Stimulated activated CD4-positive, alpha-beta T cell treated with anti-CD3 and anti-CD28 coated beads, Interleukin-15, amount 100 ng/mL, for 24 hours (primary cell): ENCODE data around the gene ENTPD1.
"Not testable (repeated sequence)": the region's sequence is repeated elsewhere in the genome, so short reads cannot be mapped to it uniquely, and the experiment has no call there.

ENCODE experiments used
- DNase-seq: peaks from one replicate; pipeline ENCODE4 v3.0.0-alpha.2; 2020

The ENTPD1 gene

DNA sequence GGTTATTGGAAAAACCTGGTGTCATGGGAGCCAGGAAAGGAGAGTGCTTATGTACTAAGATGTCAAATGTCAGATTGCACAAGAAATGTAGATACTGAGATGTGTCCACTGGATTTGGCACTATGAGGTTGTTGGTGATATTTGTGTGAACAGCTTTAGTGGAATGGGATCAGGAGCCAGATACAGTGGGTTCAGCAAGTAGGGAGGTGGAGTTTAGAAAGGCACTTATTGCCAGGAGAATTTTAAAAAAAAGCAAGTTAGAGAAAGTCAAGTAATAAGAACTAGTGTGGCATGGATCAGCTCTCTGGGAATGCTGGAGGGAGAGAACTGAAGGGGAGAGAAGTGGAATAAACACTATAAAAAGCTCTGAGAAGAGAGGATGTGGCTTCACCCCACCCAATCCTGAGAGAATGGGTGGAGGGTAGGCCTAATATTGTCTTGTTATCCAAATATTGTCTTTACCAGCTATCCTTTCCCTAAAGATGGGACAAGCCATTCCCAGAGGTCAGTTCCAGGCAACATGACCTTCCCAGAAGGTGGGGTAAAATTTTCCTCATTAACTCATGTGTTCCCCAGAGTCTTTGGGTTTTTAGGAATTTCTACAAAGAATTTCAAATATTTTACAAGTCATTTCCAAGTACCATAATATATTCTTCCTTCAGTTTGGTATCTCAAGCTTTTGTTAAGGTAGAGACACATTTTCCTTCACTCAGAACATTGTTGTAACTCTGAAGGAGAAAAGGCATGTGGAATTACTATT is 42.3 kb downstream of the ENTPD1 start:
- DNase-seq: no peak

DNA sequence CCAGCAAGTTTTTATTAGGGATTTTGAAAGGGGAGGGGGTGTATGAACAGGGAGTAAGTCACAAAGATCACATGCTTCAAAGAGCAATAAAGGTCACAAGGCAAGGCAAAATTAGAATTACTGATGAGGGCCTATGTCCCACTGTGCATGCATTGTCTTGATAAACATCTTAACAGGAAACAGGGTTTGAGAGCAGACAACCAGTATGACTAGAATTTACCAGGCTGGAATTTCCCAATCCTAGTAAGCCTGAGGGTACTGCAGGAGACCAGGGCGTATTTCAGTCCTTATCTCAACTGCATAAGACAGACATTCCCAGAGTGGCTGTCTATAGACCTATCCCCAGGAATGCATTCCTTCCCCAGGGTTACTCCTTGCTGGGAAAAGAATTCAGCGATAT is 44.3 kb downstream of the ENTPD1 start:
- not testable (repeated sequence) for DNase-seq

DNA sequence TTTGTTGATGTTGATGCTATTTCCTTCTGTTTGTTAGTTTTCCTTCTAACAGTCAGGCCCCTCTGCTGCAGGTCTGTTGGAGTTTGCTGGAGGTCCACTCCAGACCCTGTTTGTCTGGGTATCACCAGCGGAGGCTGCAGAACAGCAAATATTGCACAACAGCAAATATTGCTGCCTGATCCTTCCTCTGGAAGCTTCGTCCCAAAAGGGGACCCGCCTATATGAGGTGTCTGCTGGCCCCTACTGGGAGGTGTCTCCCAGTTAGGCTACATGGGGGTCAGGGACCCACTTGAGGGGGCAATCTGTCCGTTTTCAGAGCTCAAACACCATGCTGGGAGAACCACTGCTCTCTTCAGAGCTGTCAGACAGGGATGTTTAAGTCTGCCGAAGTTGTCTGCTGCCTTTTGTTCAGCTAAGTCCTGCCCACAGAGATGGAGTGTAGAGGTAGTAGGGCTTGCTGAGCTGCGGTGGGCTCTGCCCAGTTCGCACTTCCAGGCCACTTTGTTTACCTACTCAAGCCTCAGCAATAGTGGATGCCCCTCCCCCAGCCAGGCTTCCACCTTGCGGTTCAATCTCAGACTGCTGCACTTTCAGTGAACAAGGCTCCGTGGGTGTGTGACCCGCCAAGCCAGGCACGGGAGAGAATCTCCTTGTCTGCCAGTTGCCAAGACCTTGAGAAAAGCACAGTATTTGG is 50.9 kb downstream of the ENTPD1 start:
- DNase-seq: not testable (repeated sequence)

DNA sequence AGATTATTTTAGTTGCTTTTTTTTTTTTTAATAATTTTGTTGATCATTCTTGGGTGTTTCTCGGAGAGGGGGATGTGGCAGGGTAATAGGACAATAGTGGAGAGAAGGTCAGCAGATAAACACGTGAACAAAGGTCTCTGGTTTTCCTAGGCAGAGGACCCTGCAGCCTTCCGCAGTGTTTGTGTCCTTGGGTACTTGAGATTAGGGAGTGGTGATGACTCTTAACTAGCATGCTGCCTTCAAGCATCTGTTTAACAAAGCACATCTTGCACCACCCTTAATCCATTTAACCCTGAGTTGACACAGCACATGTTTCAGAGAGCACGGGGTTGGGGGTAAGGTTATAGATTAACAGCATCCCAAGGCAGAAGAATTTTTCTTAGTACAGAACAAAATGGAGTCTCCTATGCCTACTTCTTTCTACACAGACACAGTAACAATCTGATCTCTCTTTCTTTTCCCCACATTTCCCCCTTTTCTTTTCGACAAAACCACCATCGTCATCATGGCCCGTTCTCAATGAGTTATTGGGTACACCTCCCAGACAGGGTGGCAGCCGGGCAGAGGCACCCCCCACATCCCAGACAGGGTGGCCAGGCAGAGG is 52.8 kb downstream of the ENTPD1 start:
- DNase-seq: not testable (repeated sequence)

DNA sequence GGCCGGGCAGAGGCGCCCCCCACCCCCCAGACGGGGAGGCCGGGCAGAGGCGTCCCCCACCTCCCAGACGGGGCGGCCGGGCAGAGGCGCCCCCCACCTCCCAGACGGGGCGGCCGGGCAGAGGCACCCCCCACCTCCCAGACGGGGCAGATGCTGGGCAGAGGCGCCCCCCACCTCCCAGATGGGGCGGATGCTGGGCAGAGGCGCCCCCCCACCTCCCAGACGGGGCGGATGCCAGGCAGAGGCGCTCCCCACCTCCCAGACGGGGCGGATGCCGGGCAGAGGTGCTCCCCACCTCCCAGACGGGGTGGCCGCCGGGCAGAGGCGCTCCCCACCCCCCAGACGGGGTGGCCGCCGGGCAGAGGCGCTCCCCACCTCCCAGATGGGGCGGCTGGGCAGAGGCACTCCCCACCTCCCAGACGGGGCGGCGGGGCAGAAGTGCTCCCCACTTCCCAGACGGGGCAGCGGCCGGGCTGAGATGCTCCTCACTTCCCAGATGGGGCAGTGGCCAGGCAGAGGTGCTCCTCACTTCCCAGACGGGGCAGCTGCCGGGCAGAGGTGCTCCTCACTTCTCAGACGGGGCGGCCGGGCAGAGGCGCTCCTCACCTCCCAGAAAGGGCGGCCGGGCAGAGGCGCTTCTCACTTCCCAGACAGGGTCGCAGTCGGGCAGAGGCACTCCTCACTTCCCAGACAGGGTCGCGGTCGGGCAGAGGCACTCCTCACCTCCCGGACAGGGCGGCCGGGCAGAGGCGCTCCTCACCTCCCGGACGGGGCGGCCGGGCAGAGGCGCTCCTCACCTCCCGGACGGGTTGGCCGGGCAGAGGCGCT is 53.6 kb downstream of the ENTPD1 start:
- no peak for DNase-seq

DNA sequence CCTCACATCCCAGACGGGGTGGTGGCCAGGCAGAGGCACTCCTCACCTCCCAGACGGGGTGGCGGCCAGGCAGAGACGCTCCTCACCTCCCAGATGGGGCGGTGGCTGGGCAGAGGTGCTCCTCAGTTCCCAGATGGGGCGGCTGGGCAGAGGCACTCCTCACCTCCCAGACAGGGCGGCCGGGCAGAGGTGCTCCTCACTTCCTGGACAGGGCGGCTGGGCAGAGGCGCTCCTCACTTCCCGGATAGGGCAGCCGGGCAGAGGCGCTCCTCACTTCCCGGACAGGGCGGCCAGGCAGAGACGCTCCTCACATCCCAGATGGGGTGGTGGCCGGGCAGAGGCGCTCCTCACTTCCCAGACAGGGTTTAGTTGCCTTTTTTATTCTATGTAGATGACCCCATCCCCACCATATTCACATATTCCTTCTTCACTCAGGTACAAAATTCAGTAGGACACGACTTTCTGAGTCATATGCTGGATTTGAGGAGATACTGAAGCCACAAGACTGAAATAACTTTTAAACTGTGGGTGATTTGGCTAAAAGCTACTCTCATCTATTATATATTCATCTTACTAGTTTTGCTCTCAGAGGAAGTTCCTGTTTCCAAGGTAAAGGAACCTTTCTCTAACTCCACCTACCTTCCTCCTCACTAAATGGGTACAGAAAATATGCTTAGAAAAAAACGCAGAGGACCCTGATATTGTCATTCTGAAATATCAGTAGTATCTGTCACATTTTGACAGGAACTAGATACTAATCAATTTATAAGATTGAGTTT is 54.4 kb downstream of the ENTPD1 start:
- no peak for DNase-seq

DNA sequence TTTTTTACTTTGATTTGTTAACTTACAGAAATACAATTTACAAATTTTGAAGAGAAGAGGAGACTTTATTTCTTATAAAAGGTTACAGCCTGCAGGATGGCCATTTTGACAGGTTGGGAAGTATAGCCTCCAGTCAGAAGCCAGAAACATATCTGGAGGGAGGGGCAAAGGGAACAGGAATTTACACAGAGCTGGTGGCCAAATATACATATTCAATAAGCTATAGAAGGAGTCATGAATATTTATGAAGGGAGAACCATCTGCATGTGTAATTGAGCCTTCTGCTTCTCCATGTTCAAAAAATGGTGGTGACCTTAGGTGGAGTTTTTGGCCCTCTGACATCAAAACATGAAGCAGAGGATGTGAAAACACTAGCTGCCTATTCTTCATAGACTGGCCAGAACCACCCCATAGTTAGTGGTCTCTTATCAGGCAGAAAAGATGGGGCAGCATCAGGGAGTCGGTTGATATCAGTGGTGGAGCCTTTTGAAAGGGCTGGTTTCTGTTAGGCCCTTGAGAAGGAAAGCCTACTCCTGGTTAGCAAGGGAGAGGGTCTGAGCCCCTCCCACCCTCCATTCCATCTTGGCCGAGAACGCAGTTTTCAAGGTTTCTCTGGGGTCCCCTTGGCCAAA is 57.2 kb downstream of the ENTPD1 start:
- DNase-seq: no peak

DNA sequence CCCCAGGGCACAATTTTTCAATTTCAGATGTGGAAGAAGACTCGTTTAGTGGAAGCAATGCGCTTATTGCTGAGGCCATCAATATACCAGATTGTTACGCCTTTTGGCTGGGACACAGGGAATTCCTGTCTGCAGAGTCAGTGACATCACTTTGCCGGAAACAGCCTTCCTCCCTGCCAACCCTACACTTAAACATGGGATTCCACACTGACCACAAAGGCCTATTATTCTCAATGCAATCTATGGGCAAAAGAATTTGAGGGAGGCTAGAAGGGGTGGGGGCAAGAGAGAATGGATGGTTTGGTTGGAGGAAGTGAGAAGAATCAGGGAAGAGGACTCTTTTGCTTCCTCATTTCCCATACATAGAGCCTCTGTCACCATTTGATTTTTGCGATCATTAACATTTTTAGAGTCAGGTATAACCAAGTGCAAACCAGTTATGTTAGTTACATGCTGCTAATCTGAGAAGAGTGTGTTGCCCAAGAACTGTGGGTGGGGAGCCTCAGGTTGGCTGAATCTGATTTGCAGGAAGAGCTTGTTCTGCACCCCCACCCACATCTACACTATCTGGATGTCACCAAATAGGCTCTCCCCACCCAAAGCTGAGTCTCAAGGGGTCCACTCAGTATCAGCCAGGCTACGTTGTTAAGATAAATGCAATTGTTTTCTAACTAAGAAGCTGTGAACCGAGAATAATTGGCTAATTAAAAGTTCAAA is 58.2 kb downstream of the ENTPD1 start:
- no peak for DNase-seq

DNA sequence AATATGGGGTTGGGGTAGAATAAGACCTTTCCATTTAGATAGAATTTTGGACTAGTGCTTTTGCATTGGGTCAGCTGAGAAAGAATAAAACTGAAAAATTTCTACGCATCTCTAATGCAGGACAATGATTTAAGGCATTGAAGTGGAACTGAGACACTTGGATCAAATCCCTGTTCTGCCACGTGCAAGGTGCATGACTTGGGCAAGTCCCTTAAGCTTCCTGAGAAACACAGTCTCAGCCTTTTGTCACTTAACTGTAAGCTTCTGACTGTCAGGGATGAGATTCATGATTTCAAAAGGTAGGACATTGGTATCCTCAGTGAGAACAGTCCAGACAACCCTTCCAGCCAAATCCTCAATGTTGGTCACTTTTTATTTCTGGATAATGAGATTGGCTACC is 59.2 kb downstream of the ENTPD1 start:
- no peak for DNase-seq

DNA sequence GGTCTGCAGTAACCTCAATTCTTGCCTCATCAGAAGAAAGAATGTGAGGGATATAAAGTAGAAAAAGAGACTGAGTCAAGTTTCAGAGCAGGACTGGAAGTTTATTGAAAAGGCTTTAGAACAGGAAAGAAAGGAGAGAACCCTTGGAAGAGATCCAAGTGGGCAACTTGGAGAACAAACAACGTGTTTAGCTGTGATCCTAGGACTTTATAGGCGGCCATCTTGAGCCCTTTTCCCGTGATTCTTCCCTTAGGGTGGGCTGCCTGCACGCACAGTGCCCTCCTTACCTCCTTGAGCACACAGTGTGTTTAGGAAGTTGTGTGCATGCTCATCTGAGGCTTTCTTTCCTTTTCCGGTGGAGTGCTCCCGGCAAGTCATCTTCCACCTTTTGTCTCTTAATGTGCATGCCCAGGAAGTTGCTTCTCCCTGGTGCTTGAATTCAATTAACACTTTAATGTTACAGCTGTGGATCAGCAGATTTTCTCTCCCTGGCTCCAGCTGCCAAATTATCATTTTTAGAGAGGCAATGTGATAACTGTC is 59.8 kb downstream of the ENTPD1 start:
- no peak for DNase-seq

DNA sequence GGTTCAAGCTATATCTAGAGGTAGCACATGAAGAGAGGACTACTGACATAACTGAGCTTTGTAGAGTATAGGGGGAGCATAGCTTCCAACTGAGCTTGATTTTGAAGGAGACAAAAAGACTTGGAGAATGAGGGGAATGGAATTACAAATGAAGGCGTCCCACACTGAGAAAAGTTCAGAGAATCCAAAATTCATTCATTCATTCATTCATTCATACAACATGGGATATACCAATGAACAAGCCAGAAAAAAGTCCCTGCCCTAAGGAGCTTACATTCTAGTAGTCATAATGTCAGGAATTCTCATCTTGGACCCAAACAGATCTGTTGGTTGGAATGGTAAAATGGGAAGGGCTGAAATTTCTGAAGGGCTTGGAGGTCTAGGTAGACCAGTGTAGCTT is 62.0 kb downstream of the ENTPD1 start:
- DNase-seq: no peak

DNA sequence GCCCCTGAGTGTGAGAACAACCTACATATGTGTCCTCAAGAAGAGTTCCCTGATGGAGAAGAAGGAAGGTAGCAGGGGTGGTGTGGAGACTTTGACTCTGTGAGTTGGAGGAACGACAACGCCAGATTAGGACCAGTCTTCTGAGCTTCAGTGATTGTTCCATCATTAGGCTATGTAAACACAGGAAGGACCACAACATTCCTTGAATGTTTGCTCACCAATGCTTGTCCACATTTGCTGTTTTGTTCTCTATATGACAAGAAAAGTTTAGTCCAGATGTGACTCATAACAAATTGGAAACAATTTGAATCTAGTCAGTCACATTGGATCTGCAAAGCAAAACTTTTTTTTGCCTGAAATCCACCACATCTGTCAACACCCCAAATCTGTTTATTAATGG is 62.7 kb downstream of the ENTPD1 start:
- no peak for DNase-seq

DNA sequence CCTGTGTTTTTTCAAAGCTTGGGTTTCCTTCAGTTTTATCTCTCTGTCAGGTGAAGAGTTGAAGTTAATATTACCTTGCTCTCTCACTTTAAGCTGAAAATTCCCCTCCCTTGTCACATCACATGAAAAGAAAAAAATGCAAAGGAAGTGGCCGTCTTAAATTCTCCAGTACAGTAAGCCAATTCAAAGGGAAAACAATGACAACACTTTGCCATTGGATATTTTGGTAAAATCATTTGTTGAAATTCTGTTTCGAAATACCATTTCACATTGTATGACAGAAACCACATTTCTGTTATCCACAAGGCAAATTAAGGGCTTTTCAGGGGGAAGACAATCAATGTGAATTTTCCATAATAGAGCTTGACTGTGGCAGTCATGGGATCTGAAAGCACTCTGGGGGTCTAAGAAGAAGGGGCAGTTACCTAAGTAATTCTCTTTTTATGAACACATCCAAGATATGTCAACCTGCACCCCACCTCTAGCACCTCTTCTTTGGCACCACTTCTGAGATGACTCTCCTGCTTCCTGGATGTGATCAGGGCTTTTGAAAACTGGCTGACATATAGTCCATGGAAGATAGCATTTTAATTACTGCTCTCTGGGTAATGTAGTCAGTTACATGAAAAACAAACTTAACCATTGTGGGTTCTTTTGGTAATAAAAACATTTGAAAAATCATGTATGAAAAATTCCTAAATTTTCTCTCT is 63.8 kb downstream of the ENTPD1 start:
- DNase-seq: no peak

DNA sequence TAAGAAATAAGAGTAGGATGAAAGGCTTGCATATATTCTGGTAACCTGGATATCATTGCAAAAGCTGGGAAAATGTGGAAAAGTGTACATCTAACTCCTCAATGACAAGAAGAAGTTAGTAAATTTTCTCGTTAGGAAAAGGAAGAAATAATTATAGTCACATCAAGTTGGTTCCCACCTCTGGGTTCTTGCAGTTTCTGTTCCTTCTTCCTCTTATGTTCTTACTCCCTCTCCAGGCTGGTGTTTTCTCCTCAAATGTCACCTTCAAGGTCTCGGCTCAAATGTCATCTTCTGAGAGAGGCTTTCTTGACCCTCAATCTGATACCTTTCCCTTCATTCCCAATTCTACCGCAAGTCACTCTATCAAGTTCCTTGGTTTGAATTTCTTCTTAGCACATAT is 64.4 kb downstream of the ENTPD1 start:
- DNase-seq: no peak

DNA sequence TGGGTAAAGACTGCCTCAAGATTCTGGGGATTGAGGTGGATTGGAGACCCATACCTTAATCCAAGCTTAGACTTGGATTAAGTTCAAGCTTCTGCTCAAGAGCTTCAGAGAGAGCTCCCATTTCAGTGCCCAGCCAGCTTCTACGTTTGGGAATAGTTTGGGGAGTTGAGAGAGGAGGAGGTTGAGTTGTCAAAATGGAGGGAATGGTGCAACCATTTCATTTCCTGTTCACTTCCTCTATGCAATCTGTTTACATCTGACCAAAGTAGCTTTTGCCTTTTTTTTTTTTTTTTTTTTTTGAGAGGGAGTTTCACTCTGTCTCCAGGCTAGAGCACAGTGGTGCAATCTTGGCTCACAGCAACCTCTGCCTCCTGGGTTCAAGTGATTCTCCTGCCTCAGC is 65.8 kb downstream of the ENTPD1 start:
- no peak for DNase-seq

DNA sequence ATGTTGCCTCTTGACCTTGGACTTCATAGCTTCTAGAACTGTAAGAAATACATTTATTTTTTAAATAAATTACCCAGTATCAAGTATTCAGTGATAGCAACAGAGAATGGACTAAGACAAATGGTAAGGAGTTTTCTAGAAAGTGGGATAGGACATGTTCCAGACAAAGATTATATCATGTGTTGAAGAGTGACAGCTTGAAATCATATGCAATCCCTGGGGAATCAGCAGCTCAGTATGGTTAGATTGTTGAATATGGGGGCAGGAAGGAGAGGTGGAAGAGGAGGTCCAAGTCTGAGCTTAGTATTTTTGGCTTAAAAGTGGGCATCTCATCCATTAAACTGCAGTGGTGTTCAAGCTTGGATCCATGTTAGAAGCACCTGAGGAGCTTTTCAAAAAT is 74.1 kb downstream of the ENTPD1 start:
- DNase-seq: no peak

DNA sequence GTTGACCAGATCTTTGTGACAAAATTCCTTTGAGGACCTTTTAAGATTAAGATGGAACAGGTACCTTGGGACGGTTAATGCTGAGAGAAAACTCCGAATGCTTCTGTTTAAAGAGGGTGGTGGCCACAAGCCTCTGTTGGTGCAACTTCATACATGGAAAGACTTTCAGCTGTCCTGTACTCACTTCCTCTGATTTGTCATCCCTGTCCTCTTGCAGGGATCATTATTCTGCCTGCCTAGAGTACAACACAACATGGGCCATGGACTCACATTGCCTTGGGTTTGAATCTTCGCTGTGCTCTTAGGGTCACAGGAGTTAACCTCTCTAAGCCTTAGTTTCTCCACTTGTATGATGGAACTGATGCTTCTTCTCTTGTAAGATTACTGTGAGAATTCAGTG is 75.1 kb downstream of the ENTPD1 start:
- DNase-seq: no peak

DNA sequence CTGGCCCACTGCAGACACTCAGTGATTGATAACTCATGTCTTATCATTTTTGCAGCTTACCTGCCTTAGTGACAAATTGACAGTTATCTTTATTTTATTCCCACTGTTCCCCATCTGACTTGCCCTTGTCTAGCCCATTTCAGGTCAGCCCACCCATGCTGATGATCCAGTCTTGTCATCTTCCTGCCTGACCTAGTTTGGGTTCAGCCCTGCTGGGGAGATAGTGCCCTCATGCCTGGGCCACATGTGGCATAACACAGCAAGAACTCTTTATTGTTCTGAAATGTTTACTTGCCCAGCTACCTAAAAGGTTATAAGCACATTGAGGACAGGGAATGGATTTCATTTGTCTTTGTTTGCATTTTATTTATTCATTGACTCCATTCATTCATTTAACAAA is 75.6 kb downstream of the ENTPD1 start:
- DNase-seq: no peak

DNA sequence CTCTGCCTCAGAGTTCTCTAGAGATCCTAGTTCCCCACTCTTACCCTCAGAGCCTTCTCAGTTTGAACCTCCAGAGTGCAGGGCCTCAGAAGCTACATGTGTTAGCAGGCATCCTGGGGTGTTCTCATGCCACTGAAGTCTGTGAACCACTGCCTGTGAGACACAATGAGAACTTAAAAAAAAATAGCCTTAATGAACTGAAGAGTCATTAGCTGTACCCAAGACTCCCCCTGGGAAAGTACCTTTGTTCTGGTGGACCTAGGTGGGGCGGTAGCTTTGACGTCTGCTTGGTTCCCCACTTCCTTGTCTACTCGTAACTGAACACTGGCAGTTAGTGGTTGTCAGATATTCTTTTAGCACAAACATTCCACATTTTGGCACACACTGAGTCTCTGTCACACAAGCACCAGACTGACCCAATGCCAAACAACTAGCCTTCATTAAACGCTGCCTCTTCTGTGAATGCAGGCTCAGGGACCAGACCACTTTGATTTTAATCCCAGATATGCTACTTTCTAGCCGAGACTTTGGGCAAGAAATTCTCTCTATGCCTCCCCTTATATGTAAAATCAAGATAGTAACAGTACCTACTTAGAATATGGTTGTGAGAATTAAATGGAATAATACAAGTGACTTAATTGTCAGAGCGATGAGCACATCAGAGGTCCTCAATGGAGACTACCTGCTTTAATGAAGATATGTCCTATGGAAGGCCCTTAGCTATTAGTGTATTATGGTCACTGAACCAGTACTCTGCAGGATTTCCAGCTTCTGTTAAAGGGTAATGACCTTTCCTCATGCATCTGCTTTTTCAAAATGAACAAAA is 76.5 kb downstream of the ENTPD1 start:
- DNase-seq: no peak
